ENCODE results near the gene BDKRB2. TPM values are rescaled to one million over a fixed set of nuclear protein-coding genes. Genes with fewer than 3 reads are reported as not detected.

BDKRB2 gene
- total RNA-seq, 1 donor from 2014 or later = 10.1 TPM

DNA sequence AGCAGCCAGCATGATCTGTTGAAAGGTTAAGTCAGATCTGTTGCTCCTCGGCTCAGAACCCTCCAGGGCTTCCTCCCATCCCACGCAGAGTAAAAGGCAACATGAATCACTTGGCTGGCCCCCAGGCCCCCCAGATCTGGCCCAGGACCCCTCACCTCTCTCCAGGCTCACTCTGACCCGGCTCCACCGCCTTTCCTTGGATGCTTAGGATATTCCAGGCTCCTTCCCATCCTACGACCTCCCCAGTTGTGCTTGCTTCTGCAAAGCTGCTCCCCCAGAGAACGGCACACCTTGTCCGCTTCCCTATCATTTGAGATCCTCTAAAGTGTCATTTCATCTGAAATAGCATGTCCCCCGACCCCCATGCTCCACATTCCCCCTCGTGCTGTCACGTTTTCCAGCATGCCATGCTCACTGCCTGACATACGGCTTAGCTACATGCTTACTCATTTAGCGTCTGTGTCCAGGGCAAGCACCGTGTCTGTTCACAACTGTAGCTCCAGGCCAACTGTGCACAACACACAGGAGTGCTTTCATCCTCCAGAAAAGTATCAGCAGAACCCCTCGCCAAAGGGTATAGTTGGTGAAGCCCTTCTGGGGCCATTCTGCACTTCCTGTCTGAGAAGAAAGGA lies 33.6 kb upstream of the BDKRB2 start:
- no peak overlapping the region for H3K4me3 Mint-ChIP-seq
- H3K27me3 Mint-ChIP-seq (ENCODE audit: low read depth) = peaks cover 3% of the 10 kb centered on the region
- TF ChIP-seq, protein P1, sequence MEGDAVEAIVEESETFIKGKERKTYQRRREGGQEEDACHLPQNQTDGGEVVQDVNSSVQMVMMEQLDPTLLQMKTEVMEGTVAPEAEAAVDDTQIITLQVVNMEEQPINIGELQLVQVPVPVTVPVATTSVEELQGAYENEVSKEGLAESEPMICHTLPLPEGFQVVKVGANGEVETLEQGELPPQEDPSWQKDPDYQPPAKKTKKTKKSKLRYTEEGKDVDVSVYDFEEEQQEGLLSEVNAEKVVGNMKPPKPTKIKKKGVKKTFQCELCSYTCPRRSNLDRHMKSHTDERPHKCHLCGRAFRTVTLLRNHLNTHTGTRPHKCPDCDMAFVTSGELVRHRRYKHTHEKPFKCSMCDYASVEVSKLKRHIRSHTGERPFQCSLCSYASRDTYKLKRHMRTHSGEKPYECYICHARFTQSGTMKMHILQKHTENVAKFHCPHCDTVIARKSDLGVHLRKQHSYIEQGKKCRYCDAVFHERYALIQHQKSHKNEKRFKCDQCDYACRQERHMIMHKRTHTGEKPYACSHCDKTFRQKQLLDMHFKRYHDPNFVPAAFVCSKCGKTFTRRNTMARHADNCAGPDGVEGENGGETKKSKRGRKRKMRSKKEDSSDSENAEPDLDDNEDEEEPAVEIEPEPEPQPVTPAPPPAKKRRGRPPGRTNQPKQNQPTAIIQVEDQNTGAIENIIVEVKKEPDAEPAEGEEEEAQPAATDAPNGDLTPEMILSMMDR (IDR thresholded peaks at IDR 0.05; ENCODE audit: unreplicated experiment) = no peak
- H3K4me1 Mint-ChIP-seq = peaks cover 27% of the 10 kb centered on the region
- H3K27ac Mint-ChIP-seq = no peak overlapping the region
- DNase-seq (ENCODE audit: low spot score in 2 of 2, unreplicated experiment in 2 of 2) = no peak
- H3K36me3 Mint-ChIP-seq = no peaks in the 10 kb centered on the region
- H3K9me3 Mint-ChIP-seq = no peaks in the 10 kb centered on the region

- H3K9me3 Mint-ChIP-seq = no peaks in the 10 kb centered on the region
- peaks cover 45% of the 10 kb centered on the region for H3K4me1 Mint-ChIP-seq
- DNase-seq (ENCODE audit: low spot score in 2 of 2, unreplicated experiment in 2 of 2) = no peak
- no peaks in the 10 kb centered on the region for H3K36me3 Mint-ChIP-seq
- H3K4me3 Mint-ChIP-seq = no peak overlapping the region
- TF ChIP-seq, protein P1 (IDR thresholded peaks at IDR 0.05; ENCODE audit: unreplicated experiment) = no peak
- H3K27me3 Mint-ChIP-seq (ENCODE audit: low read depth) = peaks cover 3% of the 10 kb centered on the region
- H3K27ac Mint-ChIP-seq = no peak overlapping the region
Observed at GRCh38 chr14:96173636-96174475, 30.8 kb upstream of the BDKRB2 start.

GRCh38 chr14:96176275-96176674 lies 28.4 kb upstream of the BDKRB2 start:
- H3K36me3 Mint-ChIP-seq = no peaks in the 10 kb centered on the region
- DNase-seq (ENCODE audit: low spot score in 2 of 2, unreplicated experiment in 2 of 2) = no peak
- no peaks in the 10 kb centered on the region for H3K9me3 Mint-ChIP-seq
- peak overlapping the region; percentile 2 for H3K27ac Mint-ChIP-seq
- peaks cover 47% of the 10 kb centered on the region for H3K4me1 Mint-ChIP-seq
- TF ChIP-seq, protein P1 (IDR thresholded peaks at IDR 0.05; ENCODE audit: unreplicated experiment) = no peak
- no peak overlapping the region for H3K4me3 Mint-ChIP-seq
- peaks cover 3% of the 10 kb centered on the region for H3K27me3 Mint-ChIP-seq (ENCODE audit: low read depth)

GRCh38 chr14:96176811-96177211 lies 27.8 kb upstream of the BDKRB2 start:
- peaks cover 47% of the 10 kb centered on the region for H3K4me1 Mint-ChIP-seq
- peak in 1 of 2 experiments; percentile 45 for DNase-seq (ENCODE audit: low spot score in 2 of 2, unreplicated experiment in 2 of 2)
- H3K27ac Mint-ChIP-seq = peak overlapping the region; percentile 77
- peaks cover 3% of the 10 kb centered on the region for H3K27me3 Mint-ChIP-seq (ENCODE audit: low read depth)
- TF ChIP-seq, protein P1 (IDR thresholded peaks at IDR 0.05; ENCODE audit: unreplicated experiment) = no peak
- H3K9me3 Mint-ChIP-seq = no peaks in the 10 kb centered on the region
- H3K36me3 Mint-ChIP-seq = no peaks in the 10 kb centered on the region
- no peak overlapping the region for H3K4me3 Mint-ChIP-seq

GRCh38 chr14:96177766-96178375 lies 26.8 kb upstream of the BDKRB2 start:
- Mint-ChIP-seq H3K27me3 (ENCODE audit: low read depth) (peaks cover 3% of the 10 kb centered on the region), H3K4me1 (peaks cover 51% of the 10 kb centered on the region), H3K9me3 (no peaks in the 10 kb centered on the region), H3K36me3 (no peaks in the 10 kb centered on the region), H3K4me3 (peak overlapping the region; percentile 18), H3K27ac (peak overlapping the region; percentile 24)
- TF ChIP-seq, protein P1 (IDR thresholded peaks at IDR 0.05; ENCODE audit: unreplicated experiment) = no peak
- no peak for DNase-seq (ENCODE audit: low spot score in 2 of 2, unreplicated experiment in 2 of 2)
